CD4-positive, alpha-beta T cell treated with Interleukin-15 for 1 hour (primary cell): ENCODE measurements around the gene AHRR.

Experiments used
- DNase-seq: peaks from one replicate; pipeline ENCODE4 v3.0.0-alpha.2; 2020

The AHRR gene

GRCh38 chr5:347712-348284 is 26.3 kb downstream of the AHRR start:
- no peak for DNase-seq

- no peak for DNase-seq
These were observed 27.2 kb downstream of the AHRR start for GRCh38 chr5:348726-349125.

- DNase-seq, result no peak
These were observed 28.8 kb downstream of the AHRR start for GRCh38 chr5:350355-350754.

- DNase-seq, result no peak
These were observed 29.8 kb downstream of the AHRR start for GRCh38 chr5:351084-351920.

GRCh38 chr5:351921-352245 is 30.4 kb downstream of the AHRR start:
- DNase-seq, result no peak

- no peak for DNase-seq
These were observed 31.4 kb downstream of the AHRR start for GRCh38 chr5:352639-353611.

GRCh38 chr5:353612-354580 is 32.4 kb downstream of the AHRR start:
- DNase-seq, result no peak

GRCh38 chr5:354581-355378 is 33.3 kb downstream of the AHRR start:
- no peak for DNase-seq

GRCh38 chr5:355379-355935 is 33.9 kb downstream of the AHRR start:
- no peak for DNase-seq

GRCh38 chr5:355958-356357 is 34.4 kb downstream of the AHRR start:
- no peak for DNase-seq

GRCh38 chr5:359301-359897 is 37.9 kb downstream of the AHRR start:
- DNase-seq, result no peak

- no peak for DNase-seq
These were observed 38.9 kb downstream of the AHRR start for GRCh38 chr5:360257-361027.

GRCh38 chr5:362189-362588 is 40.7 kb downstream of the AHRR start:
- no peak for DNase-seq

GRCh38 chr5:362978-363765 is 41.7 kb downstream of the AHRR start:
- DNase-seq, result no peak

- no peak for DNase-seq
These were observed 43.0 kb downstream of the AHRR start for GRCh38 chr5:364497-364896.

GRCh38 chr5:366541-367357 is 45.2 kb downstream of the AHRR start:
- no peak for DNase-seq

GRCh38 chr5:367358-368130 is 46.0 kb downstream of the AHRR start:
- DNase-seq, result no peak
